SIG-M5 treated with dmso at 0.1 percent for 504 hours (cell line): ENCODE results near the gene KIF5C.

Experiments
- DNase-seq: peaks from one replicate; lab custom pipeline; 2025; ENCODE audit not compliant: unreplicated experiment; lab: John Stamatoyannopoulos, UW

KIF5C gene

GRCh38 chr2:149009576-149010461, 134.8 kb downstream of the KIF5C start:
- DNase-seq = no peak

GRCh38 chr2:149012545-149012944, 137.5 kb downstream of the KIF5C start:
- DNase-seq = no peak

- DNase-seq = no peak
Measured at GRCh38 chr2:149015501-149015900, 140.5 kb downstream of the KIF5C start.

GRCh38 chr2:149015926-149016563, 141.0 kb downstream of the KIF5C start:
- DNase-seq = no peak

GRCh38 chr2:149017116-149017985, 142.3 kb downstream of the KIF5C start:
- DNase-seq = peak; percentile 74

- DNase-seq = no peak
Measured at GRCh38 chr2:149018981-149019380, 144.0 kb downstream of the KIF5C start.

GRCh38 chr2:149019768-149020167, 144.7 kb downstream of the KIF5C start:
- peak; percentile 81 for DNase-seq

GRCh38 chr2:149020432-149020851, 145.4 kb downstream of the KIF5C start:
- peak; percentile 90 for DNase-seq

GRCh38 chr2:149021271-149021719, 146.3 kb downstream of the KIF5C start:
- DNase-seq = peak; percentile 88

- peak; percentile 35 for DNase-seq
Measured at GRCh38 chr2:149021761-149022160, 146.7 kb downstream of the KIF5C start.

- no peak for DNase-seq
Measured at GRCh38 chr2:149023091-149023490, 148.1 kb downstream of the KIF5C start.

GRCh38 chr2:149027590-149028250, 152.7 kb downstream of the KIF5C start:
- DNase-seq = peak; percentile 30

- DNase-seq = no peak
Measured at GRCh38 chr2:149028377-149028776, 153.3 kb downstream of the KIF5C start.

GRCh38 chr2:149028891-149029290, 153.9 kb downstream of the KIF5C start:
- no peak for DNase-seq

GRCh38 chr2:149029307-149029965, 154.4 kb downstream of the KIF5C start:
- no peak for DNase-seq

- DNase-seq = no peak
Measured at GRCh38 chr2:149031396-149031795, 156.4 kb downstream of the KIF5C start.

- no peak for DNase-seq
Measured at GRCh38 chr2:149033716-149034115, 158.7 kb downstream of the KIF5C start.

GRCh38 chr2:149034406-149034805, 159.4 kb downstream of the KIF5C start:
- DNase-seq = no peak

- no peak for DNase-seq
Measured at GRCh38 chr2:149036507-149037293, 161.7 kb downstream of the KIF5C start.
